Neural progenitor cell (in vitro differentiated cells): Measurements from ENCODE around the gene TADA3.

Source experiments
- CTCF ChIP-seq: fragments of 200-600 bp; sonication (generic); IDR thresholded peaks from 2 replicates; pipeline ENCODE4 v1.5.1; 2017; ENCODE audit warnings: antibody characterized with exemption, mild to moderate bottlenecking
- EZH2phosphoT487 ChIP-seq: fragments of 200-600 bp; sonication (generic); IDR thresholded peaks from 2 replicates; pipeline ENCODE4 v1.6.1; 2017; ENCODE audit warnings: antibody characterized with exemption

GRCh38 chr3:9742560-9742959, 49.7 kb downstream of the TADA3 start:
- TF ChIP-seq CTCF (no peak), EZH2phosphoT487 (no peak)
